GM12891 (cell line): Measurements from ENCODE around the gene WDFY2.

Experiments used
- POLR2A ChIP-seq: IDR thresholded peaks from 2 replicates; pipeline ENCODE4 v1.6.1; 2011; ENCODE audit warnings: low read depth, low read length, control low read depth
- POLR2AphosphoS5 ChIP-seq: IDR thresholded peaks from 2 replicates; pipeline ENCODE4 v1.6.1; 2011; ENCODE audit warnings: low read depth, low read length, control low read depth
- SPI1 ChIP-seq: IDR thresholded peaks from 2 replicates; pipeline ENCODE4 v1.6.1; 2011; ENCODE audit warnings: low read depth, low read length, control low read depth
- TAF1 ChIP-seq: IDR thresholded peaks from 2 replicates; pipeline ENCODE4 v1.6.1; 2011; ENCODE audit warnings: low read depth, low read length, control low read depth

DNA sequence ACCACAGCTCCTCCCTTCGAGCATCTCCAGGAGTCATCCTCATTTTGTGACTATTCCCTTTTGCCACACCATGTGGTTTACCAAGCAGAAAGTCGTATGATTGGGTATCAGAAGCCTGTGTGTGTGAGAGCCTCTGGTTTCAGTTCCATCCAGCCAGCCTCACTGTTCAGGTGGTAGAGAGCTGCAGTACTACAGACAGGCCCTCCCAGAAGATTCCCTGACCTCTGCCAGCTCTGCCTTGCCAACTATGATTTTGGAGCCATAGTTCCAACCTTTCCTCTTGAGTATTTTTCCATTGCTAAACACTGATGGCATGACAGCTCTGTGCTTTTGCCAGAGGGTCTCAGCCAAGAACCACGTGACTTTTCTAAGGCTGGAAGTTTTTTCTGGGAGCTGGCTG is 137.2 kb downstream of the WDFY2 start:
- TF ChIP-seq POLR2A (no peak), POLR2AphosphoS5 (no peak), TAF1 (no peak), SPI1 (peak; percentile 82)
